ENCODE data around the gene AP3S2. TPM values are rescaled to one million over a fixed set of nuclear protein-coding genes. Genes with fewer than 3 reads are reported as not detected.
A peak's percentile ranks its signal among the peaks of the same experiment; 100 is the strongest.

Gene AP3S2
- total and polyA plus RNA-seq, 3 donors from 2014 or later: 31.9 to 53.0 (median 45.8) TPM

GRCh38 chr15:89812847-89813320 is 80.9 kb downstream of the AP3S2 start:
- no peak for DNase-seq
- Histone ChIP-seq H3K9me3 (no peaks in the 10 kb centered on the region), H3K27ac (no peak overlapping the region), H3K36me3 (ENCODE audit: low read depth, missing control alignments) (no peaks in the 10 kb centered on the region), H3K27me3 (no peaks in the 10 kb centered on the region), H3K4me1 (peaks cover 22% of the 10 kb centered on the region), H3K4me3 (no peak overlapping the region)
- WGBS, 2 donors: 90 to 99% methylated on average over 2 to 7 of the region's 7 CpGs
- intact Hi-C loops (cut with DNase I; ENCODE audit: low total_unique reads): no loop called here
- TF ChIP-seq POLR2A (IDR thresholded peaks at IDR 0.05) (no peak), CTCF (IDR thresholded peaks at IDR 0.05) (no peak)

- H3K36me3 ChIP-seq (ENCODE audit: low read depth, missing control alignments): no peaks in the 10 kb centered on the region
- H3K9me3 ChIP-seq: no peaks in the 10 kb centered on the region
- intact Hi-C loops (cut with DNase I; ENCODE audit: low total_unique reads): no loop called here
- no peak overlapping the region for H3K4me3 ChIP-seq
- no peak for TF ChIP-seq POLR2A (IDR thresholded peaks at IDR 0.05)
- TF ChIP-seq CTCF (IDR thresholded peaks at IDR 0.05): no peak
- H3K4me1 ChIP-seq: peaks cover 22% of the 10 kb centered on the region
- peak overlapping the region in 1 of 2 donors; percentile 53 for H3K27ac ChIP-seq
- WGBS, 2 donors: 27 to 47% methylated on average over 8 of the region's 8 CpGs
- H3K27me3 ChIP-seq: no peaks in the 10 kb centered on the region
- peak; percentile 64 for DNase-seq
These were observed 81.6 kb downstream of the AP3S2 start for GRCh38 chr15:89812011-89812846.

GRCh38 chr15:89810837-89811236 is 83.0 kb downstream of the AP3S2 start:
- Histone ChIP-seq H3K4me1 (peaks cover 22% of the 10 kb centered on the region), H3K4me3 (no peak overlapping the region), H3K27ac (no peak overlapping the region), H3K36me3 (ENCODE audit: low read depth, missing control alignments) (no peaks in the 10 kb centered on the region), H3K9me3 (no peaks in the 10 kb centered on the region), H3K27me3 (no peaks in the 10 kb centered on the region)
- intact Hi-C loops (cut with DNase I; ENCODE audit: low total_unique reads): no loop called here
- 99 to 100% methylated on average over 7 of the region's 7 CpGs for WGBS, 2 donors
- TF ChIP-seq POLR2A (IDR thresholded peaks at IDR 0.05): no peak
- TF ChIP-seq CTCF (IDR thresholded peaks at IDR 0.05): no peak
- DNase-seq: no peak

GRCh38 chr15:89809787-89810148 is 84.0 kb downstream of the AP3S2 start:
- H3K36me3 ChIP-seq (ENCODE audit: low read depth, missing control alignments): no peaks in the 10 kb centered on the region
- peaks cover 18% of the 10 kb centered on the region for H3K4me1 ChIP-seq
- H3K27ac ChIP-seq: no peak overlapping the region
- H3K9me3 ChIP-seq: no peaks in the 10 kb centered on the region
- no peaks in the 10 kb centered on the region for H3K27me3 ChIP-seq
- WGBS, 2 donors: 96 to 99% methylated on average over 5 of the region's 5 CpGs
- H3K4me3 ChIP-seq: no peak overlapping the region
- TF ChIP-seq POLR2A (IDR thresholded peaks at IDR 0.05) (no peak), CTCF (IDR thresholded peaks at IDR 0.05) (no peak)
- no peak for DNase-seq
- intact Hi-C loops (cut with DNase I; ENCODE audit: low total_unique reads): no loop called here

All from testis (tissue), 3 donors.